Stimulated activated CD8-positive, alpha-beta memory T cell treated with anti-CD3 and anti-CD28 coated beads, Interleukin-15, amount 100 ng/mL, for 1 hour (primary cell): Measurements from ENCODE around the gene MYO18B.
"Not testable (repeated sequence)": the region's sequence is repeated elsewhere in the genome, so short reads cannot be mapped to it uniquely, and the experiment has no call there.

Experiments
- DNase-seq: peaks from one replicate; pipeline ENCODE4 v3.0.0-alpha.2; 2020; ENCODE audit warnings: low read depth

MYO18B gene

DNA sequence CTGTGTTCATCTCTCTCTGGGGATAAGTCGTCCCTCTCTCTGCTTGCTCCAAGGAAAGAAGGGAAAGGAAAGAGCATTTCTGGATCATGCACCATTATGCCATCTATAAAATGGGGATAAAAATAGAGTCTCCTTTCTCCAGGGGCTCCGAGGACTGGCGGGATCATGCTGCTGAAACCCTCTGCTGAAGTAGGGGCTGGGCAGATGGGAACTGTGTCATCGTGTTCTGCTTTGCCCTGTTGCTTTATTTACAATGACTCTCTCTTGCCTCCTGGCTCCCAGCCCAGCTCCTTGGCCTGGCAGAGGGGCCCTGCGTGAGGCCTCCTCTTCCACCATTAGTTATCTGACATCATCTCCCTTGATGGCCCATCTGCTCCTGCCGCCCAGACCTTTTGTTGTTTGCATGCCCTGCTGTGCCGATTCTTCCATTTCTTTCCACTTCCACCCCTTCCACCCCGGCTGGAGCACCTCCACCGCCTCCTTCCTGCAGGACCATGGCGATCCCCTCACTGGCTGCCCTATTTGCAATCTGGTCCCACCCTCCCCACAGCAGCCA is 200.9 kb downstream of the MYO18B start:
- no peak for DNase-seq

DNA sequence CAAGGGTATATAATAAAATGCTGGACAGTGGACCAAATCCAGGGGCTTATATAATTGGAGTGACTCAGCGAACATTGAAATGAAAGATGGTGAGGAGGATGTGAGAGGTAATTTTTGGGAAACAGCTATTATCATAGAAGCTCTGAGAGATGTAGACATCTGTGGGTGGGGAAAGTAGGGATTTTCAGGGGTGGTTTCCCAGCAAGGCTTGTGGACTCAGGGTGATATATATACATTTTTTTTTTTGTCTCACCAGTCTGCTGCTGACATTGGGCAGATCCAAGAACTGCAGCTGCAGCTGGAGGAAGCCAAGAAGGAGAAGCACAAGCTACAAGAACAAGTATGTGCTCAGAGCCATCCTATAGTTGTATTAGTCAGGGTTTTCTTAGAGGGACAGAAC is 208.1 kb downstream of the MYO18B start:
- DNase-seq, result no peak

DNA sequence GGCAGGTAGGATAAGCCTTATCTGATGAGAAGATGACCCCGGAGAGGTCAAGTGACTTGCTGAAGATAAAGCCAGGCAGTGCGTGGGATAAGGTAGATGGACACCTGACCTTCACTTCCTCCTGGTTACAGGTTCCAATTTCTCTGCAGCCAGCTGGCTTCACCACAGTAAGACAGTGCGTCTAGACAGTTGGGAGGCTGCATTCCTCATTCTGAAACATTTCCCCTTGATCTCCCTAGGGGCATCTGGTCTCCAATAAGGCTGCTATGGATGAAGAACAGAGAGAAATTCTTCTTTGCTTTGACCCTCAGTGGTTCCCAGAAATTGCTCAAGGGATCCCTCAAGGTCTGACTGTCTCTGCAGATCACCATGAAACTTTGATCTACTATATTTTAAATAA is 211.3 kb downstream of the MYO18B start:
- no peak for DNase-seq

DNA sequence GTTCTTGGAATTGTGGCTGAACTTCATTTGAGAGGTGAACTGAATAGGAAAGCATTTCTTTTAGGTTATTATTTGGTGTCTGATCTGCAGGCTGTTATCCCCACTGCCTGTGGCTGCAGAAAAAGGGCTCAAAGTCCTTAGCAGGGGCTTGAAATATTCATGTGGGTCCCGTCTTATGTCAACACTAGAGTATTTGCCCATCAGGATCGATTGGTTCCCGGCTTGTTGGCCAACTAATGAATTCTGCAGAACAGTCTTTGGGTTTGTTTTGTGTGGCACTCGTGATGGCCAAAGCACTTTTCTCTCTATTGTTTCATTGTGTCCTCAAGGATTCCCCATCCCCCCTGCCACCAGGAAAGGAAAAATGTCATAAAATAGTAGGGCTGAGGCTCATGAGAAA is 211.9 kb downstream of the MYO18B start:
- no peak for DNase-seq

DNA sequence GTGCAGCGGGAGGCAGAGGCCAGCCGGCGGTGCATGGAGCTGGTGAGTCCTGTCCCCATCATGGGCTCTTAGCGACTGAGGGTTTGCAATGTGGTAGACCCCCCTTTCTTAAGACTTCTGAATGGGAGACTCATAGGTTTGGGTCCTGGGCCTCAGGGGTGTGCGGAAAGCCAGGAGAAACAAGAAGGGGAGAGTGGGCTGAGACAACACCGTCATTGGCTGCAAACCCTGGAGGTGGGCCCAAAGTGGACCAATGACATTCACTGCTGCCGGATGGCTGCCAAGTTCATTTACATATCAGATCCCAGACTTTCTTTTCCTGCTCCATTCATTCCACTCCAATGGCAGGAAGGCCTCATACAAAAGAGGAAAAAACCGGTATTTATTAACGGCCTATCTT is 213.3 kb downstream of the MYO18B start:
- DNase-seq, result no peak

DNA sequence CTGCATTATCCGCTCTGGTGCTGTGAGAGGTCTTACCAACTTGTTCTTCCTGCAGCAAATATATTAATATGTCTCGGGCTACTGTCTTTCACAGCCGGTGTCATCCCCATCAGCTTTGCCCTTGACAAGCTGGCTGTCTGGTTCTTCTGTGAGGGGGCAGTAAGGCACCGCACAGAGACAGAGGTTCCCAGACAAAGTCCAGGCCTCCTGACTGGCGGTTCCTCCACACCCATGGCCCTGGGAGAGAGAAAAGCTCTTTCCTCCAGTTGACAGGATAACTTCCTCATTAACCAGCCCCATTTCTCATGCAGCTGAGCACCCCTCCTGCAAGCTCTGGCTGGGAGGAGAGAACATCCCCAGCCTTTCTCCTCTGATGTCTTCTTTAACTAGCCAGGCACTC is 214.8 kb downstream of the MYO18B start:
- DNase-seq, result no peak

DNA sequence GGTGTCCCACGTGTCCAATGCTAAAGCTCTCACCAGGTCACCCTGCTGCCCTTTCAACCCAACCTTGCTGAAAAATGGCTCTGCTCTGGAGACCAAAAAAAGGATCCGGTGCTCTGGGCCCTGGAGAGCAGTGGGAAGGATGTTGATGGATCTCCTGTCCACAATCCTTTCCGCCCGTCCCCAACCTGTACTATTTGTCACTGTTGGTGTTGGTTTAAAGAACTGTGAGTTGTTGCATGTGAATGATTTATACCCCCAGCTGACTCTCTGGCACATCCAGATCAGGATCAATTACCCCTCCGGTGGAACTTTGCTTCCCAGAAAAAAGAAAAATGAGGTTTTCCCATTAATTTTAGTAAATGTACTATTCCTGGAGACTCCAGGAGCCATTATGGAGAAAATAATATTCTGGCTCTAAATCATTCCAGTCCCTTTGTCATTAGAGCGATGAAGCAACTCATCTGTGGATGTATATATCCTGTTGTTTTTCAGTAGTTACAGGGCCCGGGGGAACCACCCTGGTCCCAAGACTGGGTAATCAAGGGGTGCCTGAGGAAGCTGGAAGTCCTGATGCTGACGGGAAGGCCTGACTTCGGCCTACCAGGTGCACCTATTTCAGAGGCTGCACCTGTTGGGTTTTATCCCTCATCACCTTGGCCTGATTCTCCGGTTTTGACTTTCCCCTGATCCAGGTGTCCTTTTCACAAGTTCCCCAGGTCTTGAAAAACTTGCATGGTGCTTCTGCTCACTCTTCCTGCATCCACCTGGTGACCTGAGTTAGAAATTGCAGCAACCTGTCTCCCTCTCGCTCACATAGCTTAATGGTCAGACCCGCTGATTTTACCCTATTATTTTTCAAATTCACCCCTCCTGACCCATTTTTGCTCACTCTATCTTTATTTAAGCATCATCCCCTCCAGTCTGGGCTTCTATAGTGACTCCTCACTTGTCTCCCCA is 218.1 kb downstream of the MYO18B start:
- no peak for DNase-seq

DNA sequence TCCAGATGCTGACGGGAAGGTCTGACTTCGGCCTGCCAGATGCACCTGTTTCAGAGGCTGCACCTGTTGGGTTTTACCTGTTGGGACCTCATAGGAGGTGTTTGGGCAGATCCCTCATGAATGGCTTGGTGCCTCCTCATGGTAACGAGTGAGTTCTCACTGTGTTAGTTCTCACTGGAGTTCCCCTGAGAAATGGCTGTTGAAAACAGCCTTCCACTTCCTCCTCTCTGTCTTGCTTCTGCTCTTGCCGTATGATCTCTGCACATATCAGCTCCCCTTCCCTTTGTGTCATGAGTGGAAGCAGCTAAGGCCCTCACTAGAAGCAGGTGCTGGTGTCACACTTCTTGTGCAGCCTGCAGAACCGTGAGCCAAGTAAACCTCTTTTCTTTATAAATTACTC is 219.7 kb downstream of the MYO18B start:
- no peak for DNase-seq

DNA sequence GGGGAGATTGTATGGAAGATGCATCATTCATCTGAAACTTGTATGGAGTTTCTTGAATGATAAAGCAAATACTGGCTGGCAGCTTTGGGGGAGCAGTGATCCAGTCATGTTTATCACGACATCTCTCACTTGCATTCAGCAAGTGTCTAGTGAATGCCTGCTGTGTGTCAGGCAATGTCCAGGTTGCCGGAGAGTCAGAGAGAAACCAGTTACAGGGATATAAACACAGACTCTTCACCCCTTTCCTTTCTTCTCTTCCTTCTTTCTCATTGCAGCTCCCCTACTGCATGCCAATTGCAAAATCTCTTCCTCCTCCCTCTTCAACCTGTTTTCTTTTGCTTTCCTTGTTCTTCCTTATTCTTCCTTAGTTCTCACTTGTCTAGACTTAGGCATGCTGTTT is 220.7 kb downstream of the MYO18B start:
- no peak for DNase-seq

DNA sequence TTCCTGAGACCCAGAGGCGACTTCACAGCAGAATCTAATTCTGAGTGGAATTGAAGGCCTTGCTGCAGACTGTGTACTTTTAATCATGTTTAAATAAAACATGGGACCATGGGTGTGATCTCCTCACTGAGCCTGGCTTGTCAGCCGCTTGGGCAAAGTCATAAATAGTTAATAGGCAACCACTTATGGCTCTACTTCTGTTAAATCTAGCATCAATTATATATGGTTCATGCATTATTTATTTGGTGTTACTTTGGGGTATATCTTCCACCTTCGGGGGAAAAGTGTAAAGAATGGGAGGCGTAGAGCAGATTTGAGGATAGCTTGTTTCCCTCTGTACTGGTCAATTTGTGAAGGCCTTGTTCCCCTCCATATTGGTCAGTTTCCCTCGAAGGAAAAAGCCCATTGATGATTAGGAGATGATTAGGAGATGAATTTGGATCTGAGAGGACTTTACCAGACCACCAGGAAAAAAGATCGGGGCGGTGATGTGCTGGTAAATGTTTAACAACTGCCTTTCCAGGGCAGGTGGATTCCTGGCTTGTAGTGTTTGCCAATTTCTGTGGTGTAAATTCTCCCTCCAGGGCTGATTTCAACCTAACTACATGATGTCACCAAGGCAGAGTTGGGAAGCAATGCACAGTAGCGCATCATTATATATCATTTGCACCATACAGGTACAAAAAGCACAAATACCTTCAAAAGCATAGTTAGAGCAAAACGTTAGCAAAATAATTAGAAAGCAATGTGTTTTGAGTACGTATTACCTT is 223.2 kb downstream of the MYO18B start:
- DNase-seq, result no peak

DNA sequence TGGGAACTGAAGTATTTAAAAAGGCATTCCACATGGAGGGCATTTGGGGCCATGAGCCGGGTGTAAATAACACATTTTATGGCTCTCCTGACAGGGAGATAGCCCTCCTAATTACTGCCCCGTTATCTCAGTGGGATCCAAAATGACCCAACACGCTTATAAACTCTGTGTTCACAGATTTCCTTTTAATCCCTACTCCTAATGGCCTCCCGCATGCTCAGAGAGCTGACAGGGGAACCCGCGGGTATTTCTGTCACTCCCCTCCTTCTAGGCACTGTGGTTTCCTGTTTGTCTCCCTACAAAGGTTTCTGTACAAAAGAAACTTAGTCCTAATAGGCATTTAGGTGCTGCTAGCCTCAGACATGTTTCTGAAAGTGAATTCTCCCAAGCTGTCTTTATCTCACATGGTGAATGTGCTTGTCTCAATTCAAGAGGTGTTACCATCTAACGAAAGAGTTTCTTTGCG is 224.5 kb downstream of the MYO18B start:
- DNase-seq, result no peak

DNA sequence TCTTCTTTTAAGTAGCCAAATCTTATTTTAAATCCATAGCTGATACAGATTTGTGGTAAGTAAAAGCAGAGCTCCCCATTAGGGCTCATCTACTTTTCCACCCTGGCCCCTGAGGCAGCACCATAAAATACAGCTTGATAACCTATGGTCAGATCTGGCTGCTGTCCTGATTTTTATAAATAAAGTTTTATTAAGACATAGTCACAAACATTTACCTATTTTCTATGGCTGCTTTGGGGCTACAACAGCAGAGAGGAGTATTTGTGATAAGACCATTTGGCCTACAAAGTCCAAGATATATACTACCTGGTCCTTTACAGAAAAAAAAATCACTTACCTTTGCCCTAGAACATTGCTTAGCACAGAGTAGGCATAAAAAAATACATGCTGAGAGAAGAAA is 227.3 kb downstream of the MYO18B start:
- DNase-seq, result no peak

DNA sequence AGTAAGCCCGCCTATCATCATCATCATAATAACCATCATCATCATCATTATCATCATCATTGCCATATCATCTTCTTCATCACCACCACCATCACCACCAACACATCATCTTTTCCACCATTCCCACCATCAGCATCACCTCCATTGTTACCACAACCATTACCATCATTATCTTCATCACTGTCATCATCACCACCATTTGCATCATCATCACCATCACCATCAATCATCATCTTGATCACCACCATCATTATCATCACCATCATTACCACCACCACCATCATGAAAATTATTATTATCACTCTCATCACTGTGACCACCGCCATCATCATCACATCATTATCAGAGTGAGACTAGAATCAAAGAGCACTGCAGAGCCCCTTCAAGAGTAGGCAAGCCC is 227.9 kb downstream of the MYO18B start:
- no peak for DNase-seq

DNA sequence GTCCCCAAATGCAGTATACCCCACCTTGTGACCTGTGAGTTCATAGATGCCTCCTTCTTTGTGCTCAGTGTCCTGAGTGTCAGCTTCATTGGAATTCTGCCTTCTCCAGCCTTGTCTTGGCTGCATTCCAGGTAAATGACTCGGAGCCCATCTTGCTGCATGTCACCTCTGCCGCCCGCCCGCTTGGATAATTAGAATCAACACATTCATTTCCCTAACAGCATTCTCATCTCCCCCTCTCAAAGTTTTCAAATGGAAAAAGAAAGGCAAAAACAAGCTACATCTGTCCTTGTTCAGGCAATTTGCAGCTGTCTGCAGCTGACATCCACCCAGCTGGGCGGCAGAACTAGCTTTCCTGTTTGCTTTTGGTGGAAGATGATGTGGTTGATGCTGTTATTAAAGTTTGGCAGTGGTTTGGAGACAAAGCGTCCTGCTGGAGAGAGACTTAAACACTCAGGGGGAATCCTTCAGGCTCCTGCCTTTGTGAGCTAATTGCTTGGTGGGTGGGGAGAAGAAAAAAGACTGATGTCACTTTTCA is 228.5 kb downstream of the MYO18B start:
- DNase-seq, result no peak

DNA sequence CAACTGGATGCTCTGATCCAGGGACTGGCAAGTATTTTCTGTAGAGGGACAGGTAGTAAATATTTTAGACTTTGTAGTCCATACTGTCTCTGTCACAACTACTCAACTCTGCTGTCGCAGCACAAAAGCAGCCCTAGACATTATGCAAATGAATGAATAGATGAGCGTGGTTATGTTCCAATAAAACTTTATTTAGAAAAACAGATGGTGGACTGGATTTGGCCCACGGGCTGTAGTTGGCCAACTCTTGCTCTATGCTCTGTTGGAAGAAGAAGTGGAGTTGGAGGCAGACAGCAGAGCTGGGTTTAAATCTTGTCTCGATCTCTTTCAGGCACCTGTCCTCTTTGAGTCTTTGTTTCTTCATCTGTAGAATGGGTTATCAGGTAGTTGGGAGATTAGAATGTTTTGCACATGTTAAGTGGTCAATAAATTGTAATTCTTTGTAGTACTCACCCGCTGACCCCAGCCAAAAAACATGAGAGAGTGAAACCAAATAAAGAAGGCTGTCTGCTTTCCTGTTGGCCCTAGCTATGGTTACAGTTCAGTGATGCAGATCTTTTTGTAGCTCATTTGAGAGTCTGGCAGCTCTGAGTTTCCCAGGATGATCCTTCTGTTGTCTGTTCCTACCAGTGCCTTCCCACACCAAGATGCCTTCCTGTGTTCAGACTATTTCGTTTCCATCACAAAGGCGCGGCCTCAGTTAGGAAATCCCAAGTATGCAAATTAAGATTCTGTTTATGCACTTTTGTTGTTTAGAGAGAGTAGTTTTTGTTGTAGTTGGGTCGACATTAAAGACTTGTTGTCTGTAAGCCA is 229.2 kb downstream of the MYO18B start:
- DNase-seq, result no peak

DNA sequence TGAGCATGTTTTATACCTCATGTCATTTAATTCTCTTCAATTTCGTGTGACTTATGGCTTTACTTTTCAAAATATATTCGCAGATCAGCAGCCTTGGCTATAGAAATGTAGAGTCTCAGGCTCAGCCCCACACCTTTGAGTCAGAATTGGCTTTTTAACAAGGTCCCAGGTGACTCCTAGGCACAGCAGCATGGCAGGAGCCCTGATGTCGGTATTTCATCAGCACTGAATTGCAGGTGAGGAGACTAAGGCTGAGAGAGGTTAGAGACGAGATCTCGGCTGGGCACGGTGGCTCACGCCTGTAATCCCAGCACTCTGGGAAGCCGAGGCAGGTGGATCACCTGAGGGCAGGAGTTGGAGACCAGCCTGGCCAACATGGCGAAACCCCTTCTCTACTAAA is 230.4 kb downstream of the MYO18B start:
- no peak for DNase-seq

DNA sequence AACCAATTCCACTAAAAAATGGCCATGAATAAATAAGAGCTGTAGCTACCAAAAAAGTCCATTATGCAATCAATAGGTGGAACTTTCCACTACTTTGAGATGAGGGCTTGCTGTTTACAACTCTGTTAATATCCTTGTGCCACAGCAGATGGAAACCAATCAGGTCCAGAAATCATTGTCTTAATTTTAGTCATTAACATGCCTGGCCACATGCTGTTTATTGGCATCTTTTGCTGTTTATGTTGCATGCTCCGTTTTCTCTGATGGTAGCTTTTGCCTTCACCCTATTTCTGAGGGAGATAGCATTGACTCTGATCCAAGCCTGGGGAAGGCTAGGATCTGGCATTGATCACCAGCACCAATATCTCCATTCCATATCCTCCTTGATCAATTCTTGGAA is 234.4 kb downstream of the MYO18B start:
- DNase-seq, result no peak

DNA sequence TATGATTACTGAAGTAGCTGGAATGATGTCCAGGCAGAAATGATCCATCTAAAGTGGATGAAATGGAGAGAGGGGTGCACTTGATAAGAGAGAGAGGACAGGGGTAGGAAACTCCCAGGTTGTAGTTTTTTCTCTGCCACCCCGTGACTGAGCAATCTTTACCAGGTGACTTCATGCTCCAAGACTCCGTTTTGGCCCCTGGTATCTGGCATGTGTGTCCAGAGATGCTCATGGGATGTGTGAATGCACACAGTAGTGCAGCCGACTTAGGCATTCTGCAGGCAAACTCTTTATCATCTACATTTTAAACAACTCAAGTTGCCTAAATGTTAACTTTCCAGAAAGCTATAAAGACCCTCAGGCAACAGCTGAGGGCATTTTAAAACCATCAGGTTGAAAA is 238.0 kb downstream of the MYO18B start:
- no peak for DNase-seq

DNA sequence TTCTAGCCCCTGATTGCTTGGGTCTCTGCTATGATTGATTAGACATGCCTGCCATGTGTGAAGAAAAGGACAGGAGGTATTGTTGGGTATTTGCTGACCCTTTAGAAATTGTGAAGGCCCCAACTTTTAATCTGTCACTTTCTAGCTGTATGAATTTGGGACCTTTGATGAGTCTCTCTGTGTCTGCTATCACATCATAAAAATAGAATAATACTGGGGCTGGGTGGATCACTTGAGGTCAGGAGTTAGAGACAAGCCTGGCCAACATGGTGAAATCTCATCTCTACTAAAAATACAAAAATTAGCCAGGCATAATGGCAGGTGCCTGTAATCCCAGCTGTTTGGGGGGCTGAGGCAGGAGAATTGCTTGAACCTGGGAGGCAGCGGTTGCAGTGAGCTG is 242.9 kb downstream of the MYO18B start:
- not testable (repeated sequence) for DNase-seq

DNA sequence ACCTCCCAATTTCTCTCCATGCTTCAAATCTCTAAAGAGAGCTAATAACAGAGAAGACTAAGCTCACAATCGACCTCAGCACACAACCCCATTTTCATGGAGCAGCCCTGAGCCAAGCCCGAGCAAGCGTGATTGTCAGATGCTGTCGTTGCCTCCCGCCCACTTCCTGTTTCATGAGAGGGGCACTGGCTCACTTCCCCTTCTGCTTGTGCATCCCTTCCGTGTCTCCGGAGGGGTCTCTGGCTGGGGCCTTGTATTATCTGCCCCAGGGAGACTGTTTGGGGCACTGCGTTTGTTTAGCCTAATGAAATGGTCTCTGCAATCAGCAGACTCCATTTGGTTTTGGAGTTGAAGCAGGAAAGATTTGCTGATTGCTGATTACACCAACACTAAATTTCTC is 246.0 kb downstream of the MYO18B start:
- no peak for DNase-seq

DNA sequence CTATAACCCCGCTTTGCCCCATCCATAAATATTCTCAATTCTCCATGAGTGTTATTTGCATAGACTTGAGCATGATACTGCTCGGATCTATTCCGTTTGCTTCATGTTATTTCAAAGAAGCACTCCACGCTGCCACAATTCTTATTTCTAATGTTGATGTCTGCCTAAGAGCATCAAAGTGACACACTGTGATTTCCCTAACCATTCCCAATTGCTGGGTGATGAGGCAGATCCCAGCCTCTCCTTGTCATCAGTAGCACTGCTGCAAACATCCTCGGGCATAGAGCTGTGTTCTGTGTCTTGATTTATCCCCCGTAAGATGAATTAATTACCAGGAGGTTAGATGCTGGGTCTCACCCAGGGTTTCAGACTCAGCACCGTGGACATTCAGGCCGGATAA is 249.0 kb downstream of the MYO18B start:
- DNase-seq, result no peak

DNA sequence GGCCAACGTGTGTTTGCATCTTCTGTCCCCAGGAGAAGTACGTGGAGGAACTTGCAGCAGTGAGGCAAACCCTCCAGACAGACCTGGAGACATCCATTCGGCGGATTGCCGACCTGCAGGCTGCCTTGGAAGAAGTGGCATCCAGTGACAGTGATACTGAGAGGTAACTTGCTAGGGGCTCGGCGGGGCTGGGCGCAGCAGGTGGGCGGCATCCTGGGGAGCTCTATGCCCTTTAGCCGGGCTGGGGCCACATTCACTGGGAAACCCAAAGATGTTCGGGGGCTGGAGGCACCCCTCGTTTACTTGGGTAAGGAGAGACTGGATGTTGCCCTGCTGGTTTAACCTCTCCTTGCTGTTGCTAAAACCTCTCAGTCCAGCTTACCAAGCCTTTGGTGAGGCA is 250.3 kb downstream of the MYO18B start:
- DNase-seq, result no peak
